ENCODE measurements around the gene JAKMIP1.
"Not testable (repeated sequence)": the region's sequence is repeated elsewhere in the genome, so short reads cannot be mapped to it uniquely, and the experiment has no call there.

JAKMIP1 gene

GRCh38 chr4:6029254-6029653 lies 171.1 kb downstream of the JAKMIP1 start:
- DNase-seq: no peak

GRCh38 chr4:6028168-6028567 lies 172.2 kb downstream of the JAKMIP1 start:
- no peak for DNase-seq

- DNase-seq: no peak
These were observed 173.0 kb downstream of the JAKMIP1 start for GRCh38 chr4:6027392-6027791.

- DNase-seq: no peak
These were observed 175.9 kb downstream of the JAKMIP1 start for GRCh38 chr4:6024313-6024960.

- no peak for DNase-seq
These were observed 176.6 kb downstream of the JAKMIP1 start for GRCh38 chr4:6023731-6024130.

- no peak for DNase-seq
These were observed 177.6 kb downstream of the JAKMIP1 start for GRCh38 chr4:6022607-6023288.

- DNase-seq: no peak
These were observed 178.3 kb downstream of the JAKMIP1 start for GRCh38 chr4:6021831-6022606.

- peak; percentile 29 for DNase-seq
These were observed 179.7 kb downstream of the JAKMIP1 start for GRCh38 chr4:6020613-6021012.

GRCh38 chr4:6019316-6020263 lies 180.8 kb downstream of the JAKMIP1 start:
- peak; percentile 64 for DNase-seq

GRCh38 chr4:6018331-6018730 lies 182.0 kb downstream of the JAKMIP1 start, which contains the start of gene C4orf50:
C4orf50 (minus strand) TSS chr4:6018431.
- DNase-seq: no peak

- no peak for DNase-seq
These were observed 182.5 kb downstream of the JAKMIP1 start for GRCh38 chr4:6017800-6018199.

- no peak for DNase-seq
These were observed 183.3 kb downstream of the JAKMIP1 start for GRCh38 chr4:6017030-6017429.

GRCh38 chr4:6013564-6013963 lies 186.8 kb downstream of the JAKMIP1 start:
- no peak for DNase-seq

GRCh38 chr4:6012200-6012599 lies 188.1 kb downstream of the JAKMIP1 start:
- no peak for DNase-seq

- DNase-seq: peak; percentile 79
These were observed 188.7 kb downstream of the JAKMIP1 start for GRCh38 chr4:6011686-6012085.

- no peak for DNase-seq
These were observed 189.1 kb downstream of the JAKMIP1 start for GRCh38 chr4:6011271-6011671.

GRCh38 chr4:6010789-6011188 lies 189.6 kb downstream of the JAKMIP1 start:
- no peak for DNase-seq

- no peak for DNase-seq
These were observed 190.9 kb downstream of the JAKMIP1 start for GRCh38 chr4:6009452-6009851.

GRCh38 chr4:6008766-6009385 lies 191.5 kb downstream of the JAKMIP1 start:
- peak; percentile 48 for DNase-seq

- DNase-seq: no peak
These were observed 192.2 kb downstream of the JAKMIP1 start for GRCh38 chr4:6008092-6008551.

- DNase-seq: no peak
These were observed 195.2 kb downstream of the JAKMIP1 start for GRCh38 chr4:6005175-6005574.

- DNase-seq: not testable (repeated sequence)
These were observed 196.9 kb downstream of the JAKMIP1 start for GRCh38 chr4:6003485-6003884.

Measured in NCI-H69 (cell line).